Measurements from ENCODE around the gene CABLES1.

Gene CABLES1

GRCh38 chr18:23127090-23127489, 8.2 kb upstream of the CABLES1 start:
- Mint-ChIP-seq H3K36me3 (ENCODE audit: low read depth) (no peaks in the 10 kb centered on the region), H3K9me3 (no peaks in the 10 kb centered on the region), H3K4me3 (no peak overlapping the region), H3K27ac (no peak overlapping the region), H3K27me3 (peaks cover 5% of the 10 kb centered on the region), H3K4me1 (peaks cover 4% of the 10 kb centered on the region)
- no peak for DNase-seq
- no peak for ATAC-seq

DNA sequence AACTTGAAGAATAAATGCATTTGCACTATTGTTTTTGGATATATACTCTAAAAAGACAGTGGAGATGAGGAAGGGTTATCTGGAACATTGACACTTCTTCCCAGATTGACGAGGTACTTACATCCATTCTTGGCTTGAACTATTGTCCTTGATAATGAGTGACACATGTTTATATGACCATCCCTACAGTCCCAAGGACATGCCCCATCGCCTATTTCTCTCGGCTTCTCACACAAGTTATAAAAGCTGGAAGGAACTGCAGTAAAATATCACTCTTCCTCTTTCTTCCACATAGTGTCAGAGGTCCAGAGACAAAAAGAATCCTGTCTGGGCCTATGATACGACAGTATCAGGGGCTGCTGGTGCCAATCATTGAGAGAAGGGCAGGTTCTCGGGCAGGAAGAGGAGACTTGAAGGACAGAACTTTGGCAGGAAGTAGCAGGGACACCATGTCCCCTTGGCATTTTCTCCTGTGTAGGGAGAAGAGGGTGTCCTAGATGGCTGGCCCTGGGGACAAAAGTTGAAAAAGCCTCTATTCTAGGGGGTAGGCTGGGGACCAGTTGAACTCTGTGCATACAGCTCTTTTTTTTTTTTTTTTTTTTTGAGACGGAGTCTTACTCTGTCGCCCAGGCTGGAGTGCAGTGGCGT, 5.8 kb upstream of the CABLES1 start:
- no peaks in the 10 kb centered on the region for H3K9me3 Mint-ChIP-seq
- peaks cover 14% of the 10 kb centered on the region for H3K4me1 Mint-ChIP-seq
- ATAC-seq (no peak), DNase-seq (no peak)
- peaks cover 21% of the 10 kb centered on the region for H3K27me3 Mint-ChIP-seq
- H3K27ac Mint-ChIP-seq, result no peak overlapping the region
- H3K36me3 Mint-ChIP-seq (ENCODE audit: low read depth), result no peaks in the 10 kb centered on the region
- no peak overlapping the region for H3K4me3 Mint-ChIP-seq

GRCh38 chr18:23131693-23132319, 3.5 kb upstream of the CABLES1 start:
- no peaks in the 10 kb centered on the region for H3K9me3 Mint-ChIP-seq
- H3K27ac Mint-ChIP-seq, result no peak overlapping the region
- H3K4me3 Mint-ChIP-seq, result no peak overlapping the region
- H3K36me3 Mint-ChIP-seq (ENCODE audit: low read depth), result no peaks in the 10 kb centered on the region
- DNase-seq (peak; percentile 65), ATAC-seq (peak; percentile 33)
- H3K4me1 Mint-ChIP-seq, result peaks cover 20% of the 10 kb centered on the region
- peaks cover 29% of the 10 kb centered on the region for H3K27me3 Mint-ChIP-seq

GRCh38 chr18:23133860-23134779, 1.2 kb upstream of the CABLES1 start:
- ATAC-seq, result peak; percentile 29
- Mint-ChIP-seq H3K4me3 (peak overlapping the region; percentile 75), H3K27me3 (peaks cover 48% of the 10 kb centered on the region), H3K27ac (peak overlapping the region; percentile 72), H3K9me3 (no peaks in the 10 kb centered on the region), H3K4me1 (peaks cover 25% of the 10 kb centered on the region), H3K36me3 (ENCODE audit: low read depth) (peaks cover 2% of the 10 kb centered on the region)
- peak; percentile 51 for DNase-seq

GRCh38 chr18:23135550-23136325, 453 bp downstream of the CABLES1 start:
- Mint-ChIP-seq H3K36me3 (ENCODE audit: low read depth) (peaks cover 4% of the 10 kb centered on the region), H3K27me3 (peaks cover 55% of the 10 kb centered on the region), H3K27ac (no peak overlapping the region), H3K4me1 (peaks cover 25% of the 10 kb centered on the region), H3K9me3 (no peaks in the 10 kb centered on the region), H3K4me3 (peak overlapping the region; percentile 76)
- ATAC-seq (peak; percentile 21), DNase-seq (peak; percentile 22)

DNA sequence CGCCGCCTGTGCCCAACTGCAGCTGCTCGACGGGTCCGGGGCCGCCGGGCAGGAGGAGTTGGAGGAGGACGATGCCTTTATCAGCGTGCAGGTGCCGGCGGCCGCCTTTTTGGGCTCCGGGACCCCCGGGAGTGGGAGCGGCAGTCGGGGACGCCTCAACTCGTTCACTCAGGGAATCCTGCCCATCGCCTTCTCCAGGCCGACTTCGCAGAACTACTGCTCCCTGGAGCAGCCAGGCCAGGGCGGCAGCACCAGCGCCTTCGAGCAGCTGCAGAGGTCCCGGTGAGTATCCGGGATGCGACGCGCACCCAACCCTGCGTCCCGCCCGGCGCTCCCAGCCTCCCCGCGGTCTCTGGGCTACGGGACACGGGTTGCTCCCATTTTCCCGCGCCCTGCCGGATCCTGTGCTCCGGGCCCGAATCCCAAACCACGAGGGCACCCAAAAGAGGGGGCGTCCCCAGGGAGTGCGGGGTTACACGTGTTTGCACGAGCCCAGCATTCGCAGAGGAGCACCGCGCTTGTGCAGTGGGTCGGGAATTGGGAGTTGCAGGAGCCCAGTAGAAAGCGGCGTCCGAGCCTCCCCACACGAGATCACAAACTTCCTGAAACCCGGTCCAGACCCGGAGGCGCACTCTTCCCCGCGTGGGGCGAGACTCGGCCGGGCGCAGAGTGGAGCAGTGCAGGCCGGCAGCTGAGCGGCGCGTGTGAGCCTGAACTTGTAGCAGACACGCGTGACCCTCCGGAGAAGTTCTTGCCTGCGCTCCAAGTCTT, 1.2 kb downstream of the CABLES1 start:
- Mint-ChIP-seq H3K36me3 (ENCODE audit: low read depth) (peaks cover 4% of the 10 kb centered on the region), H3K4me1 (peaks cover 25% of the 10 kb centered on the region), H3K4me3 (peak overlapping the region; percentile 76), H3K27ac (peak overlapping the region; percentile 55), H3K9me3 (no peaks in the 10 kb centered on the region), H3K27me3 (peaks cover 55% of the 10 kb centered on the region)
- DNase-seq (peak; percentile 18), ATAC-seq (peak; percentile 26)

DNA sequence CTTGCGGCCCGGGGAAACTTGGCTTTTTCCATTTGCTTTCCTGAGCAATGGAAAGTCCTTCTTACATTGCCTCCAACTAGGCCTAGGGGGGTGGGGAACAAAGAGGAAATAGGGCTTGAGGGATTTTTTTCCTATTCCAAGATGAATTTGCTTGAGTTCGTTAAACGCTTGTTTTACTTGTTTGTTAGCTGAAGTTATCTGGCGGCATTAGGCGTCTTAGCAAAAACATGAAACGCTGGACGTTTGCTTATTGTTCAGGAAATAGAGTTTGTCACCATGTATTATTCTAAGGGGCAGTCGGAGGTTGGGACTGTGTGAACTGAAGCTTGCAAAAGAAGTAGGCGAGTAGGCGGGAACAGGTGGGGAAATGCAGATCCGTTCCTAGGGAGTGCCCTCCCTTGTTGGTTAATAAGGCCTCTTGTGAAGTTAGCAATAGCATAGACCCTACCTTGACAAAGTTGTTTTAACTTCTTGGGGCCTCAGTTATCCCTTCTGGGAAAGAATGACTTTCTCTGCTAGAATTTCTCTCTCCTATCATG, 1.9 kb downstream of the CABLES1 start:
- H3K36me3 Mint-ChIP-seq (ENCODE audit: low read depth), result peaks cover 4% of the 10 kb centered on the region
- H3K9me3 Mint-ChIP-seq, result no peaks in the 10 kb centered on the region
- peak overlapping the region; percentile 76 for H3K4me3 Mint-ChIP-seq
- DNase-seq (no peak), ATAC-seq (no peak)
- peaks cover 49% of the 10 kb centered on the region for H3K27me3 Mint-ChIP-seq
- H3K4me1 Mint-ChIP-seq, result peaks cover 20% of the 10 kb centered on the region
- H3K27ac Mint-ChIP-seq, result peak overlapping the region; percentile 55

- ATAC-seq (no peak), DNase-seq (no peak)
- Mint-ChIP-seq H3K27me3 (peaks cover 44% of the 10 kb centered on the region), H3K4me1 (peaks cover 22% of the 10 kb centered on the region), H3K27ac (no peak overlapping the region), H3K4me3 (peak overlapping the region; percentile 76), H3K9me3 (no peaks in the 10 kb centered on the region), H3K36me3 (ENCODE audit: low read depth) (peaks cover 4% of the 10 kb centered on the region)
These were observed 2.5 kb downstream of the CABLES1 start for GRCh38 chr18:23137788-23138216.

DNA sequence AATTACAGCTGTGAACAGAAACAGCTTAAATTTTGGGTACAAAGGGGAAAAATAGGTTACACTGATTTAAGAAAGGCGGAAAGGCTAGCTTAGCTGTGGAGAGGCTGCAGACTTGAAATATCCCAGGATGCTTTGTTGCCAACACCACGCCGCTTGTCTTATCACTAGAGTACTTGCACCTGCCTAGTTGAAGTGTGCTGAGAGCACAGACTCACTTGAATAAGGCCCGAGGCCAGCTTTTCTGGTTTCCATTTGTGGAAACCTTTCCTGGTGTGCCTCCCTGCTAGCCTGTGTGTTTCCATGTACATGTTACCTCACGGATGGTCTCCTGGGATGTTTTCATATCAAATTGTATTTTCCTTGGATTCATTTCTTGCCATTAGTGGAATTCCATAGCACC, 3.2 kb downstream of the CABLES1 start:
- Mint-ChIP-seq H3K4me3 (peak overlapping the region; percentile 1), H3K36me3 (ENCODE audit: low read depth) (peaks cover 4% of the 10 kb centered on the region), H3K27ac (no peak overlapping the region), H3K9me3 (no peaks in the 10 kb centered on the region), H3K27me3 (peaks cover 43% of the 10 kb centered on the region), H3K4me1 (peaks cover 27% of the 10 kb centered on the region)
- ATAC-seq, result no peak
- DNase-seq, result no peak

DNA sequence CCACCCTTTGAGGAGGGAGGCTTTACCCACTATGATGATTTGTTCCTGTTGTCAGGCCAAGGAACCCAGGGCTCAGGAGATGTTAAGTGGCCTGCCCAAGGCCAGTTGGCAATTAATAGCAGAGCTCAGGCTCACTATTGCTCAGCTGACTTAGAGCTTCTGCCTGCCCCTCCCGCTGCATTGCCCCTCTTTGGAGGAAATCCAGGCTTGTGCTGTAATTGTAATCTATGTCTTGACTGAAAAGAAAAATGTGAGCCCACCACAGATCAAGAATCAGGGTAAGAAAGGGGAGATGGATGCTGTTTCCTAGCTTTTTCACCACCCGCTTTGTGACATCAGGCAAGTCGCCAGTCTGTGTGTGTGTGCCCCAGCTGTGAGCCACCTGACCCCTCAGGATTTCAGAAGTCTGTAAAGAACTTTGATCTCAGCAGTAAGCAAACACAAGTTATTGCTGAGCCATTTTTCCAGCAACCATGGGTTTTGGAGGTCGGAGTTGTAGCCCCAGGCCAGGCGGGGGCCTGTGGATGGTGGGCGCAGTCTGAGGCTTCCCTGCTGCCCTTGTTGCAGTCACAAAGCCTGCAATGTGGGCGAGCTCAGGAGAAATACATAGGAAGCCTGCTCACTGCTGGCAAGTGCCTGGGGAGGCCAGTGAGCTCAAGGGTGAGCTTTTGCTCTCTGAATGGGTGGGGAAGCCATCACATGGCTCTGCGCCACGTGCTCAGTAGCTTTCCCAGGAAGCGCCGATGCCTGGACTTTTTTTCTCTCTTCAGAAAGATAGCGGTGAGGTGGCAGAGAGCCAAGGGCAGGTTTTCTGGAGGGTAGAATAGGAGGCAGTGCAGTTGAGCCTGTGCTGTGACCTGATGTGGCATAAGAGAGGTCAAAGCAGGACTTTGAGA, 6.1 kb downstream of the CABLES1 start:
- no peaks in the 10 kb centered on the region for H3K9me3 Mint-ChIP-seq
- H3K4me3 Mint-ChIP-seq, result no peak overlapping the region
- H3K27ac Mint-ChIP-seq, result no peak overlapping the region
- H3K4me1 Mint-ChIP-seq, result peaks cover 26% of the 10 kb centered on the region
- H3K27me3 Mint-ChIP-seq, result peaks cover 31% of the 10 kb centered on the region
- peaks cover 4% of the 10 kb centered on the region for H3K36me3 Mint-ChIP-seq (ENCODE audit: low read depth)
- DNase-seq (no peak), ATAC-seq (no peak)

DNA sequence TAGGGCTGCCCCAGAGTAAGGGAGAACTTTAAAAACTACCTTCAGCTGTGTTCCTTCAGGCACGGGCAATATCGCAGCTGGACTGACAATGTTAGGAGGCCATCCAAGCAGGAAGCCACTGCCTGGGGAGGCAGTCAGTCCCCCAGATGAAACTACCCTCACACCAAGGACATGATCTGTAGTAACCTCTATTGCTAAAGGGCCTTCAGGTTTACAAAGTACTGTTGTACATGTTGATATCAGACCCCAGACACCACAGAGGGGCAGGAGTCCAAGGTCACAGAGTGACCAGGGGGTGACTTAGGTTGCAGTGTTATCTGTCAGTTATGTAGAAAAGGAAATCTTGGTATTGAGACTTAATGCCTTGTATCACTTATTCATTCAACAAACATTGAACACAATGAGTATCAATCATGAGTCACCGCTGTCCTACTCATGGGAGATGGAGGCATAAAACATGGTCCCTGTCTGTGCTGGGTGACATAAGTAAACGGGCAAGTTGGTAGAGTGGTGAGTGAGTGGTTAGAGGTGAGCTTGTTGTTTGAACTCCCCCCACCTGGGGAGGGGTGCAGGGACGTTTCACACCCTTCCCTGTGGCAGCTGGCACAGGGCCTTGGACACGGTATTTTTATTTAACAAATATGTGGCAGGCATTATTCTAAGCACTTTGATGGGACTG, 7.1 kb downstream of the CABLES1 start:
- no peak overlapping the region for H3K27ac Mint-ChIP-seq
- DNase-seq (no peak), ATAC-seq (peak; percentile 40)
- H3K9me3 Mint-ChIP-seq, result no peaks in the 10 kb centered on the region
- H3K4me1 Mint-ChIP-seq, result peaks cover 20% of the 10 kb centered on the region
- peaks cover 23% of the 10 kb centered on the region for H3K27me3 Mint-ChIP-seq
- H3K36me3 Mint-ChIP-seq (ENCODE audit: low read depth), result peaks cover 2% of the 10 kb centered on the region
- H3K4me3 Mint-ChIP-seq, result no peak overlapping the region
